HG03064 (cell line): Measurements from ENCODE around the gene P2RY6.

ENCODE experiments used
- ATAC-seq: cut with Tn5 transposase; IDR thresholded peaks from one replicate; pipeline ENCODE4 v1.9.1; 2021; ENCODE audit warnings: low read depth; ENCODE audit not compliant: unreplicated experiment

The P2RY6 gene

GRCh38 chr11:73312851-73313327, 40.8 kb downstream of the P2RY6 start:
- no peak for ATAC-seq

GRCh38 chr11:73313652-73314051, 41.5 kb downstream of the P2RY6 start:
- no peak for ATAC-seq

- ATAC-seq: no peak
Observed at GRCh38 chr11:73314117-73314961, 42.2 kb downstream of the P2RY6 start.

GRCh38 chr11:73315293-73316020, 43.3 kb downstream of the P2RY6 start:
- ATAC-seq: no peak

GRCh38 chr11:73316422-73316821, 44.3 kb downstream of the P2RY6 start:
- ATAC-seq: no peak

- ATAC-seq: no peak
Observed at GRCh38 chr11:73317373-73317772, 45.2 kb downstream of the P2RY6 start.

GRCh38 chr11:73317803-73318202, 45.7 kb downstream of the P2RY6 start:
- ATAC-seq: no peak

- ATAC-seq: no peak
Observed at GRCh38 chr11:73318501-73319011, 46.4 kb downstream of the P2RY6 start.

GRCh38 chr11:73320763-73321603, 48.8 kb downstream of the P2RY6 start:
- no peak for ATAC-seq

- no peak for ATAC-seq
Observed at GRCh38 chr11:73321604-73322381, 49.7 kb downstream of the P2RY6 start.

GRCh38 chr11:73322382-73323306, 50.5 kb downstream of the P2RY6 start:
- no peak for ATAC-seq

GRCh38 chr11:73323464-73323863, 51.3 kb downstream of the P2RY6 start:
- no peak for ATAC-seq

GRCh38 chr11:73324116-73324515, 52.0 kb downstream of the P2RY6 start:
- ATAC-seq: no peak

GRCh38 chr11:73324665-73325035, 52.5 kb downstream of the P2RY6 start:
- ATAC-seq: no peak

- ATAC-seq: peak; percentile 44
Observed at GRCh38 chr11:73325036-73325981, 53.2 kb downstream of the P2RY6 start.

GRCh38 chr11:73326929-73327811, 55.0 kb downstream of the P2RY6 start:
- no peak for ATAC-seq
